Measurements from ENCODE around the gene TMEM86B. TPM values are rescaled to one million over a fixed set of nuclear protein-coding genes. Genes with fewer than 3 reads are reported as not detected.

Gene TMEM86B
- total RNA-seq, 1 donor from 2014 or later: 6.7 TPM

DNA sequence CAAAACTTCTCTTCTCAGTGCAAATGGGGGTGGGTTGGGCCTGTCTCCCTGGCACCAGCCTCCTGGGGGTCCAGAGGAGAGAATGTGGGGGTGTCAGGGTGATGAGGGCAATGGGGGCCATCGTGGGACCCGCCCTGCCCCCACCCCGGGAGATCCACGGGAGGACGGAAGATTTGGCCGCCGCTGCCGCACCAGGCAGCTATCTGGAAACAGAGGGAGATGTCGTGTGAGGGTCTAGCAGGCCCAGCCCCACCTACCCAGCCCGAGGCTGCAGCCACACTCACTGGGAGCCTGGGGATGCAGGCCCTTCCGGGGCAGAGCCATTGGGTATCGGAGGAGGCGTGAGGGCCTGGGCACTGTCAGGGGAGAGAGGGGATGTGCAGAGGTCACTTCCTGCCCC, 1.8 kb upstream of the TMEM86B start:
- H3K4me3 Mint-ChIP-seq: no peak overlapping the region
- peaks cover 3% of the 10 kb centered on the region for H3K4me1 Mint-ChIP-seq
- no peak overlapping the region for H3K27ac Mint-ChIP-seq
- no peaks in the 10 kb centered on the region for H3K27me3 Mint-ChIP-seq (ENCODE audit: low read depth)
- DNase-seq (ENCODE audit: low spot score in 2 of 2, unreplicated experiment in 2 of 2): no peak
- H3K9me3 Mint-ChIP-seq: no peaks in the 10 kb centered on the region
- TF ChIP-seq, protein P1, sequence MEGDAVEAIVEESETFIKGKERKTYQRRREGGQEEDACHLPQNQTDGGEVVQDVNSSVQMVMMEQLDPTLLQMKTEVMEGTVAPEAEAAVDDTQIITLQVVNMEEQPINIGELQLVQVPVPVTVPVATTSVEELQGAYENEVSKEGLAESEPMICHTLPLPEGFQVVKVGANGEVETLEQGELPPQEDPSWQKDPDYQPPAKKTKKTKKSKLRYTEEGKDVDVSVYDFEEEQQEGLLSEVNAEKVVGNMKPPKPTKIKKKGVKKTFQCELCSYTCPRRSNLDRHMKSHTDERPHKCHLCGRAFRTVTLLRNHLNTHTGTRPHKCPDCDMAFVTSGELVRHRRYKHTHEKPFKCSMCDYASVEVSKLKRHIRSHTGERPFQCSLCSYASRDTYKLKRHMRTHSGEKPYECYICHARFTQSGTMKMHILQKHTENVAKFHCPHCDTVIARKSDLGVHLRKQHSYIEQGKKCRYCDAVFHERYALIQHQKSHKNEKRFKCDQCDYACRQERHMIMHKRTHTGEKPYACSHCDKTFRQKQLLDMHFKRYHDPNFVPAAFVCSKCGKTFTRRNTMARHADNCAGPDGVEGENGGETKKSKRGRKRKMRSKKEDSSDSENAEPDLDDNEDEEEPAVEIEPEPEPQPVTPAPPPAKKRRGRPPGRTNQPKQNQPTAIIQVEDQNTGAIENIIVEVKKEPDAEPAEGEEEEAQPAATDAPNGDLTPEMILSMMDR (IDR thresholded peaks at IDR 0.05; ENCODE audit: unreplicated experiment): no peak
- peaks cover 23% of the 10 kb centered on the region for H3K36me3 Mint-ChIP-seq

DNA sequence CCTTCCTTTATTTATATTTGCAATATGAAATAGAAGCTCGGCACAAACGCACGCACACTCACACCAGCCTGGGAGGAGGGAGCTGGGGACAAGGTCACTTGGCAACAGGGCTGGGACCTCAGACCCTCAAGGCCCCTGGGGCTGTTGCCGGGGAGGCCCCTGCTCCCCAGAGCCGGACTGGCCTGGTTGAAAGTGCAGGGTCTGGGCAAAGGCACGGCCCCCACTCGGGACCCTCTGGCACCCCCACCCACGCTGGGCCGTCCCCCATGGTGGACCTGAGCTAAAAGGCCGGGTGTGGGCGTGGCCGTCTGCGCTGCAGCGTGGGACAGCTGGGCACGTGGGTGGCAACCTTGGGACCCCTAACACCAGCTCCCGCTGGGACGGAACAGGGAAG, 1.2 kb upstream of the TMEM86B start:
- DNase-seq (ENCODE audit: low spot score in 2 of 2, unreplicated experiment in 2 of 2): no peak
- Mint-ChIP-seq H3K27me3 (ENCODE audit: low read depth) (no peaks in the 10 kb centered on the region), H3K27ac (no peak overlapping the region), H3K4me1 (peaks cover 3% of the 10 kb centered on the region), H3K4me3 (no peak overlapping the region), H3K36me3 (peaks cover 18% of the 10 kb centered on the region), H3K9me3 (no peaks in the 10 kb centered on the region)
- TF ChIP-seq, protein P1 (IDR thresholded peaks at IDR 0.05; ENCODE audit: unreplicated experiment): no peak

DNA sequence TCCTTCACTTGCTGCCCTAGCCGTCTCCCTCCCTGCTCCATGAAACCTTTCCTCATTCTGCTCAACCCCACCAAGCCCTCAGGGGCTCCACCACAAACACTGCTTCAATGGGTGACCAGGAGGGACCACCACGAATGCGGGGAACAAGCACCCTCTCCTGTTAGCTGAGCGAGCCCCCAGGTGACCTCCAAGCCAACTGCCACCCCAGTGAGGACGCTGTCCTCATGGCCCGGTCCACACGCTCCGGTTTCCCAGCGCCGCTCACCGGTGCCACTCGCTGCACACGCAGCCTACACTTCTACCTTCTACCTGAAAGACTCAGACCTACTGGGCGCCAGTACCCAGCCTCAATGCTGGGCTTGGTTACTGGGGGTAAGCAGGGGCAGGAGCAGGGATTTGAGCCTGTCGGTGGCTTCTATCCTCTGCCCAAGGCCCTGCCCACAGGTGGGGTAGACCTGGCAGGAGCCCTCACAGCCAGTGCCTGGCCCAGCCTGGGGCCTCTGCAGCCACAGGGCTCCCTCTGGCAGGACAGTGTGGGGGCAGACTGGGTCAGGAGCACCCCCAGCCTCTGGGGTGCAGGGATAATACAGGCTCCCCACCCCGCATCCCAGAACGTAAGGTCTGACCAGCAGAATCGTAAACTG, 704 bp upstream of the TMEM86B start:
- no peaks in the 10 kb centered on the region for H3K27me3 Mint-ChIP-seq (ENCODE audit: low read depth)
- TF ChIP-seq, protein P1 (IDR thresholded peaks at IDR 0.05; ENCODE audit: unreplicated experiment): no peak
- H3K36me3 Mint-ChIP-seq: peaks cover 14% of the 10 kb centered on the region
- H3K4me3 Mint-ChIP-seq: no peak overlapping the region
- H3K9me3 Mint-ChIP-seq: no peaks in the 10 kb centered on the region
- no peak overlapping the region for H3K27ac Mint-ChIP-seq
- peaks cover 3% of the 10 kb centered on the region for H3K4me1 Mint-ChIP-seq
- no peak for DNase-seq (ENCODE audit: low spot score in 2 of 2, unreplicated experiment in 2 of 2)

- TF ChIP-seq, protein P1 (IDR thresholded peaks at IDR 0.05; ENCODE audit: unreplicated experiment): no peak
- H3K27ac Mint-ChIP-seq: peak overlapping the region; percentile 50
- no peaks in the 10 kb centered on the region for H3K9me3 Mint-ChIP-seq
- H3K4me1 Mint-ChIP-seq: peaks cover 3% of the 10 kb centered on the region
- no peaks in the 10 kb centered on the region for H3K27me3 Mint-ChIP-seq (ENCODE audit: low read depth)
- H3K4me3 Mint-ChIP-seq: no peak overlapping the region
- no peak for DNase-seq (ENCODE audit: low spot score in 2 of 2, unreplicated experiment in 2 of 2)
- H3K36me3 Mint-ChIP-seq: peaks cover 11% of the 10 kb centered on the region
Measured at GRCh38 chr19:55228015-55228391, 560 bp downstream of the TMEM86B start.

GRCh38 chr19:55227241-55228014, 1.1 kb downstream of the TMEM86B start:
- peaks cover 3% of the 10 kb centered on the region for H3K4me1 Mint-ChIP-seq
- H3K27ac Mint-ChIP-seq: no peak overlapping the region
- H3K9me3 Mint-ChIP-seq: no peaks in the 10 kb centered on the region
- DNase-seq (ENCODE audit: low spot score in 2 of 2, unreplicated experiment in 2 of 2): no peak
- TF ChIP-seq, protein P1 (IDR thresholded peaks at IDR 0.05; ENCODE audit: unreplicated experiment): no peak
- no peaks in the 10 kb centered on the region for H3K27me3 Mint-ChIP-seq (ENCODE audit: low read depth)
- H3K4me3 Mint-ChIP-seq: no peak overlapping the region
- peaks cover 11% of the 10 kb centered on the region for H3K36me3 Mint-ChIP-seq
